Coronary artery (tissue), 2 donors: ENCODE data around the gene DLAT.

ENCODE experiments used
- DNase-seq: peaks from one replicate; pipeline ENCODE4 v3.0.0-alpha.2; 2017; ENCODE audit warnings: low spot score
- H3K27ac ChIP-seq, 2 donors: fragments of 200-600 bp; sonication (generic); one replicate each; pipeline ENCODE4 v1.5.1; 2016 to 2019
- H3K4me3 ChIP-seq: fragments of 200-600 bp; sonication (generic); 2 replicates; pipeline ENCODE4 v1.5.1; 2016; ENCODE audit warnings: mild to moderate bottlenecking, moderate library complexity
- CTCF ChIP-seq: fragments of 200-600 bp; sonication (generic); IDR thresholded peaks from one replicate; pipeline ENCODE4 v1.5.1; 2019; ENCODE audit warnings: antibody characterized with exemption

Gene DLAT

GRCh38 chr11:112024773-112025678 is at the start of gene DLAT:
TSS of gene DLAT (plus strand) at chr11:112025408. CDS start at chr11:112025473, 65 bp downstream.
- no peak for TF ChIP-seq CTCF
- peak; percentile 86 for DNase-seq
- Histone ChIP-seq H3K4me3 (peak within 1 kb of the TSS; percentile 91), H3K27ac (peak within 1 kb of the TSS; percentile 90 to 92)

GRCh38 chr11:111976119-111976766 is 49.0 kb upstream of the DLAT start:
- no peak for TF ChIP-seq CTCF
- peak overlapping the region; percentile 95 to 96 for H3K27ac ChIP-seq
- H3K4me3 ChIP-seq: peak overlapping the region; percentile 74
- DNase-seq: no peak

GRCh38 chr11:111976767-111977145 is 48.5 kb upstream of the DLAT start:
- DNase-seq: peak; percentile 86
- TF ChIP-seq CTCF: no peak
- peak overlapping the region; percentile 74 for H3K4me3 ChIP-seq
- H3K27ac ChIP-seq: peak overlapping the region; percentile 95 to 96

GRCh38 chr11:111977146-111978027 is 47.8 kb upstream of the DLAT start:
- Histone ChIP-seq H3K4me3 (peak overlapping the region; percentile 74), H3K27ac (peak overlapping the region; percentile 95 to 96)
- peak; percentile 91 for DNase-seq
- no peak for TF ChIP-seq CTCF

GRCh38 chr11:111978028-111978771 is 47.0 kb upstream of the DLAT start:
- no peak for TF ChIP-seq CTCF
- peak; percentile 87 for DNase-seq
- peak overlapping the region; percentile 95 to 96 for H3K27ac ChIP-seq

GRCh38 chr11:111980062-111980461 is 45.1 kb upstream of the DLAT start:
- no peak overlapping the region for H3K27ac ChIP-seq

More at GRCh38 chr11:111978028-111978771, 47.0 kb upstream of the DLAT start:
- peak overlapping the region; percentile 74 for H3K4me3 ChIP-seq

More at GRCh38 chr11:111980062-111980461, 45.1 kb upstream of the DLAT start:
- DNase-seq: no peak
- no peak overlapping the region for H3K4me3 ChIP-seq
- no peak for TF ChIP-seq CTCF
